Subcutaneous abdominal adipose tissue (tissue), 5 donors: ENCODE results near the gene GPC3.
"Not testable (repeated sequence)": the region's sequence is repeated elsewhere in the genome, so short reads cannot be mapped to it uniquely, and the experiment has no call there.

ENCODE experiments used
- H3K27ac ChIP-seq: one replicate; pipeline ENCODE4 v1.7.0; 2013; ENCODE audit warnings: low read depth, mild to moderate bottlenecking, inconsistent platforms, low read length, moderate library complexity
- H3K27me3 ChIP-seq, 5 donors: one replicate each; pipeline ENCODE4 v1.7.0; 2013; ENCODE audit warnings: low read length in 5 of 5, inconsistent platforms in 1 of 5; ENCODE audit not compliant: control insufficient read depth in 5 of 5, insufficient read depth in 4 of 5
- H3K36me3 ChIP-seq, 5 donors: one replicate each; pipeline ENCODE4 v1.7.0; 2013; ENCODE audit warnings: low read length in 5 of 5; ENCODE audit not compliant: control insufficient read depth in 5 of 5, insufficient read depth in 5 of 5
- H3K4me1 ChIP-seq, 5 donors: one replicate each; pipeline ENCODE4 v1.7.0; 2013; ENCODE audit warnings: low read length in 5 of 5, mild to moderate bottlenecking in 3 of 5, moderate library complexity in 1 of 5; ENCODE audit not compliant: control insufficient read depth in 5 of 5, insufficient read depth in 5 of 5
- H3K4me3 ChIP-seq, 5 donors: one replicate each; pipeline ENCODE4 v1.7.0; 2013; ENCODE audit warnings: low read length in 5 of 5, low read depth in 1 of 5
- H3K9ac ChIP-seq, 5 donors: one replicate each; pipeline ENCODE4 v1.7.0; 2013; ENCODE audit warnings: low read length in 5 of 5, mild to moderate bottlenecking in 4 of 5, moderate library complexity in 3 of 5
- H3K9me3 ChIP-seq, 5 donors: one replicate each; pipeline ENCODE4 v1.7.0; 2013; ENCODE audit warnings: low read length in 5 of 5; ENCODE audit not compliant: control insufficient read depth in 5 of 5
- donor health status: healthy.
- donor health status: healthy.
- donor health status: healthy.
- donor health status: healthy.
- donor health status: healthy.

The GPC3 gene

DNA sequence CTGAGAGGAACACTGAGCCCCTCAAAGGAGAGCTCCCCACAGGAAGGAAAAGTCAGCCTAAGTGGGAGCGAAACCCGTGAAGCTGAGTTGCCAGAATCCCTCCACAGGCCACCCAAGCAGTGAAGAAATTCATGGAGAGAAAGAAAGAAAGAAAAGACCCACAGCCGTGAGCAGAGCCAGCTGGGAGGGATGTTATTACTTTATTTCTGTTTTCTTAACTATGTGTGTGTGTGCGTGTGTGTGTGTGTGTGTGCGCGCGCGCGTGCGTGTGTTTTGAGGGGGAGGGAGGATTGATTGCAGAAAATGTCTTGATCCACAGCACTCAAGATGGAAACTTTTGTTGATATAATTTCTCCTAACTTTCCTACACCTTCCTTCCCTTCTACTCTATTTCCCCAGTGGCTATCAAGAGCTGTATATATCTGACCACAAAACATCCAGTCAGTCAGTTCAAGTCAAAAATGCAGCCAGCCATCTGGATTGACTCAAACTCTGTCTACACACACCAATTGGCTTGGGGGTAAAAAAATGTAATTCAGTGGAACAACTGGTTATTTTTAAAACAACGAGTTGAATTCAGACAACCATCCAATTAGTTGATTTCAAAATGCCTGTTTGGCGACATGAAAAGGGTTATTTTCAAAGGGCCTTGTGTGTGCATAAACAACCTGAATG lies 13.8 kb upstream of the GPC3 start:
- Histone ChIP-seq H3K4me3 (no peak overlapping the region), H3K9me3 (no peaks in the 10 kb centered on the region), H3K36me3 (no peaks in the 10 kb centered on the region), H3K4me1 (peaks cover 0 to 7% (median 0%) of the 10 kb centered on the region in 5 donors), H3K9ac (no peak overlapping the region), H3K27me3 (peaks cover 0 to 7% (median 0%) of the 10 kb centered on the region in 5 donors), H3K27ac (no peak overlapping the region)

DNA sequence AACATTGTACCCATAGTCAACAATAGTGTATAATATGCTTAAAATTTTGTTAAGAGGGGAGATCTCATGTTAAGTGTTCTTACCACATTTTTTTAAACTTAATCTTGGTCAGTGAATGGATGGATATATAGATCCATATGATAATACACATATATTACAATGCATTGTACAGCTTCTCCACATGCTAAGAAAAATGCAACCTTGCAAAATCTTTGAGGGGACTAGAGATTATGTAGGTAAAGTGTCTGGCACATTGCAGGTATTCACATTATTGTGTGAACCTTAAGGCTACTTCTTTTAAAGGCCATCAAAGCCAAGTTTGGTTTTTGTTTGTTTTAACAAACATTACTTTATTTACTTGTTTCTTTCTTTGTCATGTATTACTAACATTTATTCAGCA lies 10.4 kb upstream of the GPC3 start:
- H3K4me1 ChIP-seq = no peaks in the 10 kb centered on the region
- peaks cover 0 to 10% (median 4%) of the 10 kb centered on the region in 5 donors for H3K27me3 ChIP-seq
- H3K9me3 ChIP-seq = no peaks in the 10 kb centered on the region
- H3K27ac ChIP-seq = no peak overlapping the region
- no peak overlapping the region for H3K9ac ChIP-seq
- no peaks in the 10 kb centered on the region for H3K36me3 ChIP-seq
- H3K4me3 ChIP-seq = no peak overlapping the region

DNA sequence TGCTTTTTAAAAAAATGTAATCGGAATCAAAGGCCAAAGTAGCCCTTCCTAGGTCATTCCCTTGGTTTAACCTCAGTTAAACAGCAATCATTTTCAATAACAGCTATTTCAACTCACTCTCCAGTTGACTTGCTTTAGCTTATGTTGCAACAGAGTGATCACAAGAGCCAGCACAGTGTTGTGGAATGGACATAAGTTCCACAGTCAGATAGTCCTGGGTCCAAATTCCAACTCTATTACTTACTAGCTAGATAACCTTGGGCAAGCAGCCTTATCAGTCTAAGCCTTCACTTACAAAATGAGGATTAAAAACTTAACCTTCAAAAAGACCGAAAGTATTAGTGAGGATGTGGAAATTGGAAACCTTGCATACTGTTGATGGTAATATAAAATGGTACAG lies 9.2 kb upstream of the GPC3 start:
- no peak overlapping the region for H3K27ac ChIP-seq
- H3K4me3 ChIP-seq = no peak overlapping the region
- peaks cover 0 to 10% (median 4%) of the 10 kb centered on the region in 5 donors for H3K27me3 ChIP-seq
- no peak overlapping the region for H3K9ac ChIP-seq
- H3K4me1 ChIP-seq = no peaks in the 10 kb centered on the region
- H3K36me3 ChIP-seq = no peaks in the 10 kb centered on the region
- no peaks in the 10 kb centered on the region for H3K9me3 ChIP-seq

DNA sequence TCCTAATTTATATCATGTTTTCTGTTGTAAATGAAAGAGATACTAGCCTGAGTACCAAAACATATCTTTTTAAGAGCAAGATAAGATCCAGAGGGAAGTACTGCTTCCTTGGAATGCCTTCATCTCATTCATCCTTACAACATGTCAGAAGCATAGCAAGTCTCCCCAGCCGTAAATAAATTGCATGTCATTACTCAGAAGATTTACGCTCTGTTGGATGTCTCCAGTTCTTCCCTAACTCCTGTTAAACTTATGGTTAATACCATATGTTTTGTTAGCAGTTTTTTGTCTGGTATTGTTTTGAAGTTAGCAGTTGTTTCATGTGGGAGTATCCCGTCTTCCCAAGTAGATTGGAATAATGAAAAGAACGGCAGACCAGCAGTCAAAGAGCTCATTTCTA lies 7.5 kb upstream of the GPC3 start:
- no peak overlapping the region for H3K27ac ChIP-seq
- no peak overlapping the region for H3K4me3 ChIP-seq
- no peak overlapping the region for H3K9ac ChIP-seq
- no peaks in the 10 kb centered on the region for H3K4me1 ChIP-seq
- H3K36me3 ChIP-seq = no peaks in the 10 kb centered on the region
- peaks cover under 1 to 10% (median 4%) of the 10 kb centered on the region in 5 donors for H3K27me3 ChIP-seq
- H3K9me3 ChIP-seq = no peaks in the 10 kb centered on the region

DNA sequence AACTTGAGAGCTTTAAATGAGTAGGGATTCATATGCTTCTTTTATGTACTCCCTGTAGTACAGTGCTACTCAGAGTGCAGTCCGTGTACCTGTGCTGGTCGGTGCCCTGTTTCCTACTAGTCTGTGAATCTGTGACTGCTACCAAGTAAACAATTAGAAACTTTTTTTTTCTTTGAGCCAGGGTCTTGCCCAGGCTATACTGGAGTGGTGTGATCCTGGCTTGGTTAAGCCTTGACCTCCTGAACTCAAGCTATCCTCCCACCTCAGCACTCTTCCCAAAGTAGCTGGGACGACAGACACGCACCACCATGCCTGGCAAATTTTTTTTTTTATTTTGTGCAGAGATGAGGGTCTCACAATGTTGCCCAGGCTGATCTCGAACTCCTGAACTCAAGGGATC lies 6.4 kb upstream of the GPC3 start:
- H3K9me3 ChIP-seq = no peaks in the 10 kb centered on the region
- H3K27me3 ChIP-seq = peaks cover 3 to 10% (median 6%) of the 10 kb centered on the region in 5 donors
- H3K27ac ChIP-seq = no peak overlapping the region
- no peaks in the 10 kb centered on the region for H3K36me3 ChIP-seq
- H3K4me3 ChIP-seq = no peak overlapping the region
- no peak overlapping the region for H3K9ac ChIP-seq
- H3K4me1 ChIP-seq = no peaks in the 10 kb centered on the region

DNA sequence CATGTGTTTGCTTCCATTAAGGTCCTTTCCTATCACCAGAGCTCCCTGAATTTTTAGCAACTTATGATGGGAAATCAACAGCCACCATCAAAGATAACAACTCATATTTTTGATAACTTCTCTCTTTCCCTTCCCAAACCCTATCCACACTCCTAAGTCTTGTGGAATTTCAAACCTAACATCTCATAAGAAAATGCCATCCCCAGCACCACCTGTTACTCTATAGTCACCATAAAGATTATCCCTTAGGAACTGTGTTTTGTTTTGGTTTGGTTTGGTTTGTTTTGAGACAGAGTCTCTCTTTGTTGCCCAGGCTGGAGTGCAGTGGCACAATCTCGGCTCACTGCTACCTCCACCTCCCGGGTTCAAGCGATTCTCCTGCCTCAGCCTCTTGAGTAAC lies 5.7 kb upstream of the GPC3 start:
- H3K36me3 ChIP-seq, H3K9me3 ChIP-seq, H3K4me1 ChIP-seq, H3K27ac ChIP-seq, H3K9ac ChIP-seq, H3K4me3 ChIP-seq: not testable (repeated sequence)
- H3K27me3 ChIP-seq = peaks cover 4 to 12% (median 7%) of the 10 kb centered on the region in 5 donors

DNA sequence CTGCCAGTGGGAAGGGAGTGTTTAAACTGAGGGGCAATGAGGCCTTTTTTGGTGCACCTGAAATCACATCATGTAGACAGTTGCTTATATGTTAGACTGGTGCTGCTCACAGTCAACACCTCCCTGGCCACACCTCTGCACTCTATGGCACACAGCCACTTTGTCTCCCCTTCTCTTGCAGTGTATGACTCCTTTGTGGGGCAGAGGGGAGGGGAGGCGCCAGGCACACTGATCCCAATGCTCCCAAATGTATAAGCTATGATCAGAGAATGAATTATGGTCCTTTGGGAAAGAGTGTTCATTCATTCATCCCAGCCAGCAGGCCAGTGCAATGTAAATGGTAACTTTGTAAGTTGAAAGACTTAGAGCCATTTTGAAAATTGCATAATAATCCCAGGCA lies 4.6 kb upstream of the GPC3 start:
- peaks cover 0 to 10% (median 9%) of the 10 kb centered on the region in 5 donors for H3K4me1 ChIP-seq
- H3K27me3 ChIP-seq = peaks cover 4 to 16% (median 7%) of the 10 kb centered on the region in 5 donors
- no peak overlapping the region for H3K4me3 ChIP-seq
- H3K27ac ChIP-seq = no peak overlapping the region
- no peaks in the 10 kb centered on the region for H3K9me3 ChIP-seq
- no peaks in the 10 kb centered on the region for H3K36me3 ChIP-seq
- H3K9ac ChIP-seq = no peak overlapping the region

DNA sequence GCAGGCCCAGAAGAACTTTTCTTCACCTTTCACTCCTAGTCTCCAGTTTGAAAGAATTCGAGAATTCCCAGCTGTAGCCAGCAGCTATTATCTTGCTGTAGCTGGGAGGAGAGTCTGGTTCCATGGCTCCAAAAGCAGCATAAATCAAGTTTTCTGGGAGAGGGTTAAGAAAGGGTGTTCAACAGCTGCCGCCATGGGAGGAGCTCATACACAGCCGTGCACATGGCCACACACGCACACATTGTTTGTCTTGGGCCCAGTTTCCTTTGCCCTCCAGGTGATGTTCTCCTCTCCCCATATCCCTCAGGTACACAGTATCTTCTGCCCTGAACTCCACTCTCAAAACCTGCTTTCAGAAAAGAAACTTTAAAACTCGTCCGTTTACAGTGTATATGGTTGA lies 4.1 kb upstream of the GPC3 start:
- peaks cover 0 to 14% (median 12%) of the 10 kb centered on the region in 5 donors for H3K4me1 ChIP-seq
- H3K9ac ChIP-seq = no peak overlapping the region
- H3K27ac ChIP-seq = no peak overlapping the region
- peaks cover 4 to 21% (median 9%) of the 10 kb centered on the region in 5 donors for H3K27me3 ChIP-seq
- no peaks in the 10 kb centered on the region for H3K9me3 ChIP-seq
- no peaks in the 10 kb centered on the region for H3K36me3 ChIP-seq
- H3K4me3 ChIP-seq = no peak overlapping the region

DNA sequence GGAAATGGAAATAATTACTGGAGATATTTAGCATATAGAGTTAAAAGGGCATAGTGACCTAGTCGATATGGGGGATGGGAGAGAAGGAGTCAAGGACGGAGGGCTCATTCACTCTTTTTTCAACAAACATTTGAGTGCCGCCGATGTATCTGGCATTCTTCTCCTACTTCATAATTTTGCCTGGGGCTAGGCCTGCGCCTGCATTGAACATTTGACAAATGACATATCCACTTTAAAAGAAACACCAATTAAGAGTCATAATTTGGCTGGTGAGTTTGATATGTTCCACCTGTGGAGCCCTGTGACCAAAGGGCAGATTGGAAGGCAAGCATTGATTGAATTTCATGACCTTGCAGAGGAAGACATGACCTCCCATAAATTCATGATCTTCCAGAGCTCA lies 2.6 kb upstream of the GPC3 start:
- Histone ChIP-seq H3K36me3 (no peaks in the 10 kb centered on the region), H3K9ac (no peak overlapping the region), H3K4me3 (no peak overlapping the region), H3K9me3 (no peaks in the 10 kb centered on the region), H3K27ac (no peak overlapping the region), H3K4me1 (peaks cover 0 to 22% (median 14%) of the 10 kb centered on the region in 5 donors), H3K27me3 (peaks cover 4 to 29% (median 16%) of the 10 kb centered on the region in 5 donors)

DNA sequence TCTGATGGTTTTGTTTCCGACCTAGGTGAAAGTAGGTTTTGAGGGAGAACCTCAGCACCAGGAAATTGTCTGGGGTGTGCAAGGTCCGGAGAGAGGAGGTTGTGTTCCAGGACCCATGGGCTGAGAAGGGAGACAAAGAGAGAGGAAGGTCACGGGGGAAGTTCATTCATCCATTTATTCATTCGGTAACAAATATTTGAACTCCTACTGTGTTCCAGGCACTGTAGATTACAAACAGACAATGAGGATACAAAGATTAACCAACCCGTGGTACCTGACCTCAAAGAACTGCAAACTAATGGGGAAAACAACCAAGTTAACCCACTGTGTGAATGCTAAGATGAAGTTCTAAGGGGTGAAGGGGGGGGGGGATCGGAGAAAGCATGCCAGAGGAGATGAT lies 1.8 kb upstream of the GPC3 start:
- no peaks in the 10 kb centered on the region for H3K36me3 ChIP-seq
- no peak overlapping the region for H3K9ac ChIP-seq
- peaks cover 4 to 29% (median 16%) of the 10 kb centered on the region in 5 donors for H3K27me3 ChIP-seq
- no peaks in the 10 kb centered on the region for H3K9me3 ChIP-seq
- peaks cover 0 to 22% (median 14%) of the 10 kb centered on the region in 5 donors for H3K4me1 ChIP-seq
- H3K4me3 ChIP-seq = no peak overlapping the region
- no peak overlapping the region for H3K27ac ChIP-seq
